ENCODE data around the gene NAT16. TPM values are rescaled to one million over a fixed set of nuclear protein-coding genes. Genes with fewer than 3 reads are reported as not detected.

Gene NAT16
- total RNA-seq, 1 donor from 2014 or later: not detected

DNA sequence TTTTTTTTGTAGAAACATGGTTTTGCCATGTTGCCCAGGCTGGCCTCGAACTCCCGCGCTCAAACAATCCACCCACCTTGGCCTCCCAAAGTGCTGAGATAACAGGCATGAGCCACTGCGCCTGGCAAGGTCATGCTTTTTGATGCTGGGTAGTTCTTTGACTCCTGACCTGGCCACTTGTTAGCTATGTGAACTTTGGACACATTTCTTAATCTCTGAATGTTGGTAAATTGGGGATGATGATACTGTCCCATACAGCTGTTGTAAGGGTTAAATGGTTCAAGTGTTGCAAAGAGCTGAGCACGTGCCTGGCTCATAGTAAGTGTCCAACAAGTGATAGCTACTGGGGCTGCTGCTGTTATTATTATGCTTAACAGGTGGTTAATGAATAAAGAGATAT, 40.2 kb upstream of the NAT16 start:
- Mint-ChIP-seq H3K36me3 (ENCODE audit: low read depth) (peaks cover 20% of the 10 kb centered on the region), H3K4me3 (ENCODE audit: unreplicated experiment) (no peak overlapping the region), H3K27ac (ENCODE audit: unreplicated experiment) (no peak overlapping the region), H3K4me1 (ENCODE audit: low read depth) (peaks cover 34% of the 10 kb centered on the region), H3K9me3 (ENCODE audit: low read depth) (no peaks in the 10 kb centered on the region), H3K27me3 (ENCODE audit: low read depth) (no peaks in the 10 kb centered on the region)
- TF ChIP-seq, protein P1, sequence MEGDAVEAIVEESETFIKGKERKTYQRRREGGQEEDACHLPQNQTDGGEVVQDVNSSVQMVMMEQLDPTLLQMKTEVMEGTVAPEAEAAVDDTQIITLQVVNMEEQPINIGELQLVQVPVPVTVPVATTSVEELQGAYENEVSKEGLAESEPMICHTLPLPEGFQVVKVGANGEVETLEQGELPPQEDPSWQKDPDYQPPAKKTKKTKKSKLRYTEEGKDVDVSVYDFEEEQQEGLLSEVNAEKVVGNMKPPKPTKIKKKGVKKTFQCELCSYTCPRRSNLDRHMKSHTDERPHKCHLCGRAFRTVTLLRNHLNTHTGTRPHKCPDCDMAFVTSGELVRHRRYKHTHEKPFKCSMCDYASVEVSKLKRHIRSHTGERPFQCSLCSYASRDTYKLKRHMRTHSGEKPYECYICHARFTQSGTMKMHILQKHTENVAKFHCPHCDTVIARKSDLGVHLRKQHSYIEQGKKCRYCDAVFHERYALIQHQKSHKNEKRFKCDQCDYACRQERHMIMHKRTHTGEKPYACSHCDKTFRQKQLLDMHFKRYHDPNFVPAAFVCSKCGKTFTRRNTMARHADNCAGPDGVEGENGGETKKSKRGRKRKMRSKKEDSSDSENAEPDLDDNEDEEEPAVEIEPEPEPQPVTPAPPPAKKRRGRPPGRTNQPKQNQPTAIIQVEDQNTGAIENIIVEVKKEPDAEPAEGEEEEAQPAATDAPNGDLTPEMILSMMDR (IDR thresholded peaks at IDR 0.05): no peak
- DNase-seq (ENCODE audit: low spot score): no peak

DNA sequence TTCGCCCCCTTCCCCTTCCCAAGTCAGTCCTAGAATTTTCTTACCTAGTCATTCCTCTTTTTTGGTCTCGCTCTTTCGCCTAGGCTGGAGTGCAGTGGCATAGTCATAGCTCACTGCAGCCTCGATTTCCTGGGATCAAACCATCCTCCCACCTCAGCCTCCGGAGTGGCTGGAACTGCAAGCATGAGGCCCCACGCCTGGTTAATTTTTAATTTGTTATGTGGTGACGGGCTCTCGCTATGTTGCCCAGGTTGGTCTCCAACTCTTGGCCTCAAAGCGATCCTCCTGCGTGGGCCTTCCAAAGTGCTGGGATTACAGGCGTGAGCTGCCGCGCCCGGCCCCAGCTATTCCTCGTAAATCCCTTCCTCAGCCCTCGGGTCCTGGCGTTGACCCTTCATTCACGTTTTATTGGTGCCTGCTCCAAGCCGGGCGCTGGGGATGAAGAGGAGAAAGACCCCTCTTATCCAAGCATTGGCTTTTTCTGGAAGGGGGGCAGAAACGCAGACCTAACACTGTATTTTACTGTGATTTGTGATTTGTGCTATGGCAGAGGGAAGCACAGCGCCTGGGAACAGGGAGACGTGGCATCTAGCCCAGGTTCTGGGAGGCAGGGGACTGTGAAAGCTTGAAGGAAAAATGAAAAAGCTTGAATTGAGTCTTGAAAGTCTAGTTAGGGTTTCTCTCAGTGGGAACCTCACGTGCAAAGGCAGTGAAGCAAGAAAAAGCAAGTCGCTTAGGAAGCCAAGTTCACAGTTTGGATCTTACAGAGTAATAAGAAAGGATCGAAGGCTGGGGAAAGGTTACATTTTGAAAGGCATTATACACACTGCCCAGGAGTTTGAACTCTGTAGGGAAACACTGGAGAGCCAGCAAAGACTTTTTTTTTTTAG, 38.4 kb upstream of the NAT16 start:
- peaks cover 13% of the 10 kb centered on the region for H3K36me3 Mint-ChIP-seq (ENCODE audit: low read depth)
- no peaks in the 10 kb centered on the region for H3K9me3 Mint-ChIP-seq (ENCODE audit: low read depth)
- H3K27me3 Mint-ChIP-seq (ENCODE audit: low read depth): no peaks in the 10 kb centered on the region
- DNase-seq (ENCODE audit: low spot score): no peak
- peak overlapping the region; percentile 97 for H3K4me3 Mint-ChIP-seq (ENCODE audit: unreplicated experiment)
- TF ChIP-seq, protein P1 (IDR thresholded peaks at IDR 0.05): no peak
- peak overlapping the region; percentile 94 for H3K27ac Mint-ChIP-seq (ENCODE audit: unreplicated experiment)
- H3K4me1 Mint-ChIP-seq (ENCODE audit: low read depth): peaks cover 41% of the 10 kb centered on the region

DNA sequence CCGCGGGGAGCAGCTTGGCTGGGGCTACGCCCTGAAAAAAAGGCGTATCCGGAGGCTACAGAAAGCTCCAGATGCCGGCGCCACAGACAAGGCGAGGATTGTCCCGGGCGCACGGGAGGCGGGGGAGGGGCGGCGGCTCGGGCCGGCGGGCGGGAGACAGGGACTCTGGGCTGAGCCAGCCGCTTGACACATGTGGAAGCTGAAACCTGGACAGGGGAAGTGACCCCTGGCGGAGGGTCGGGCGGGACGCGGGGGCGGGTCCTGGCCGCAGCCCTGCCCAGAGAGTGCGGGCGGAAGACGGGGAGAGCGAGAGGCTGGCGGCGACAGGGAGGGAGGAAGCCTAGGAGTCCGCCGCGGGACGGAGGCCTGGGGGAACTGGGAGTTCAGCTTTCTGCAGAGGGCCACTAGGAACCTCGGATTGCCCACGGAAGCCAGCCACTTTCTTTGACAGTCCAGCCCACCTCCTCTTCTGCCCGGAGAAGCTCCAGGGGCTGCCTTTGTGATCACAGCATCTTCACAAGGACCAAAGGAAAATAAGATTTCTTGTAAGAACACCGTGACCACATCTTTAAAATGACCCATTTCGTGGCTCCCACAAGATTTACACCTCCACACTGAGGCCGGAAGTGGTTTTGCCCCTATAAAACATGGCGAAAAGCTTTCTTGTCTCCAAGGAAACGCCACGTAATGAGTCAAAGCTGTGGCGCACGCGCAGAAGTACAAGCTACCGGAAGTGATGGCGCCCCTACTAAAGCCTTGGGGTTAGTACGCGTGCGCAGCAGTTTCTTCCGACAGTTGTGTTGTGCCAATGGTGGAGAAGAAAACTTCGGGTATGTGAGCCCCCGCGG, 37.5 kb upstream of the NAT16 start, which contains the start of the genes PLOD3 and ZNHIT1:
Gene PLOD3, minus strand, starts transcription at position 194 of the 848 bp plus-strand sequence. CDS start 307 bp downstream, outside the sequence.
Gene ZNHIT1, plus strand, starts transcription at position 778 of the 848 bp plus-strand sequence. Its CDS starts 31 bp downstream, at position 809.
- Mint-ChIP-seq H3K4me3 (ENCODE audit: unreplicated experiment) (peak within 1 kb of the TSS; percentile 97), H3K9me3 (ENCODE audit: low read depth) (no peaks in the 10 kb centered on the region), H3K27ac (ENCODE audit: unreplicated experiment) (peak within 1 kb of the TSS; percentile 94), H3K27me3 (ENCODE audit: low read depth) (no peaks in the 10 kb centered on the region), H3K4me1 (ENCODE audit: low read depth) (peaks cover 41% of the 10 kb centered on the region), H3K36me3 (ENCODE audit: low read depth) (peaks cover 10% of the 10 kb centered on the region)
- DNase-seq (ENCODE audit: low spot score): no peak
- TF ChIP-seq, protein P1 (IDR thresholded peaks at IDR 0.05): peak; percentile 41

DNA sequence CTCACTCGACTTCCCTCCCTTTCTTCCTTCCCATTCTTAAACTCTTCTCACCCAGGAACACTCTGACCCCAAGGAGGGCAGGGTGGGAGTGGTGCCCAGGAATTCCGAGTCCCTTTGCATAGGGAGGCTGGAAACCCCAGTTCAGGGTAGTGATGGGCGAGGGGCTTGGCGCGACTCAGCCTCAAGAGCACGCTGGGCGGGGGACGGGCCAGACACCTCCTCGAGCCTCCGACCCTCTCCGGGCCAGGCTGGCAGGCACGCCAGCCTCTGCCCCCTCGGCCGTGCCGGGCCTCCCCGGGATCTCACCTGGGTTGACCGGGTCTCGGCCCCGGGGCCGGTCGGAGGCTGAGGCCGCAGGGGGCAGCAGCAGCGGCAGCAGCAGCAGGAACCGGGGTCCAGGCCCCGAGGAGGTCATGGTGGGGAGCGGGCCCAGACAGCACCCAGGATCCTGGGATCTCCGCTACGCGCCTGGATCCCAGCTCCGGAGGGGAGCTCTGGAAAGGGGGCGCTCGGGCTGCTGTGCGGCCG, 36.8 kb upstream of the NAT16 start:
- Mint-ChIP-seq H3K9me3 (ENCODE audit: low read depth) (no peaks in the 10 kb centered on the region), H3K4me3 (ENCODE audit: unreplicated experiment) (peak overlapping the region; percentile 97), H3K4me1 (ENCODE audit: low read depth) (peaks cover 41% of the 10 kb centered on the region), H3K36me3 (ENCODE audit: low read depth) (peaks cover 9% of the 10 kb centered on the region), H3K27ac (ENCODE audit: unreplicated experiment) (peak overlapping the region; percentile 61), H3K27me3 (ENCODE audit: low read depth) (no peaks in the 10 kb centered on the region)
- DNase-seq (ENCODE audit: low spot score): no peak
- TF ChIP-seq, protein P1 (IDR thresholded peaks at IDR 0.05): peak; percentile 43
